Breast epithelium (tissue), 4 donors: Measurements from ENCODE around the gene AZGP1. TPM values are rescaled to one million over a fixed set of nuclear protein-coding genes. Genes with fewer than 3 reads are reported as not detected.
"Not testable (repeated sequence)": the region's sequence is repeated elsewhere in the genome, so short reads cannot be mapped to it uniquely, and the experiment has no call there.

ENCODE experiments used
- DNase-seq, 2 donors: peaks; one replicate each; pipeline ENCODE4 v3.0.0-alpha.2; 2019; ENCODE audit warnings: low spot score in 2 of 2
- H3K27ac ChIP-seq, 2 donors: fragments of 200-600 bp; sonication (generic) in 1 of 2; one replicate each; pipeline ENCODE4 v1.5.1; 2016 to 2019; ENCODE audit warnings: mild to moderate bottlenecking in 1 of 2
- H3K27me3 ChIP-seq, 2 donors: fragments of 200-600 bp; sonication (generic) in 1 of 2; one replicate each; pipeline versions ENCODE4 v1.5.1 to v1.6.0; 2017 to 2019; ENCODE audit warnings: control low read depth in 1 of 2, mild to moderate bottlenecking in 1 of 2
- H3K36me3 ChIP-seq: fragments of 200-600 bp; one replicate; pipeline ENCODE4 v1.5.1; 2019
- H3K4me1 ChIP-seq, 2 donors: fragments of 200-600 bp; sonication (generic); one replicate each; pipeline ENCODE4 v1.5.1; 2016 to 2019; ENCODE audit warnings: control low read depth in 1 of 2
- H3K4me3 ChIP-seq, 3 donors: fragments of 200-600 bp; sonication (generic); 1 replicate in 2 of 3; 2 replicates in 1 of 3; pipeline ENCODE4 v1.5.1; 2016 to 2019; ENCODE audit warnings: mild to moderate bottlenecking in 3 of 3, moderate library complexity in 2 of 3
- H3K9me3 ChIP-seq, 2 donors: fragments of 200-600 bp; sonication (generic) in 1 of 2; one replicate each; pipeline ENCODE4 v1.5.1; 2016 to 2019; ENCODE audit warnings: control low read depth in 1 of 2
- CTCF ChIP-seq, 3 donors: fragments of 450-650 bp; IDR thresholded peaks; one replicate each; pipeline ENCODE4 v1.5.1; 2016 to 2017; ENCODE audit warnings: antibody characterized with exemption in 3 of 3, mild to moderate bottlenecking in 3 of 3, moderate library complexity in 3 of 3
- POLR2A ChIP-seq: fragments of 450-650 bp; IDR thresholded peaks from one replicate; pipeline ENCODE4 v1.6.1; 2016; ENCODE audit warnings: antibody characterized with exemption, mild to moderate bottlenecking, moderate library complexity
- POLR2AphosphoS5 ChIP-seq, 3 donors: sonication (generic); formaldehyde crosslinking; IDR thresholded peaks; one replicate each; pipeline ENCODE4 v1.6.1; 2017; ENCODE audit warnings: antibody characterized with exemption in 3 of 3
- intact Hi-C: fragments of 100-400 bp; cut with DNase I; formaldehyde crosslinking; loops from one replicate; pipeline ENCODE4 v1.15.1; 2023; ENCODE audit warnings: low total_unique reads
- total RNA-seq, 3 donors: library from RNA; depleted of rRNA; stranded (reverse); fragments of >200 nt; gene quantifications; one replicate each; pipeline ENCODE4 v1.1.0, GENCODE V29; 2016

The AZGP1 gene
- total RNA-seq, 3 donors from 2014 or later = 40.0 to 4,981 (median 3,161) TPM

GRCh38 chr7:99987846-99988245 lies 12.0 kb upstream of the AZGP1 start:
- intact Hi-C loops = no loop called here
- Histone ChIP-seq H3K9me3 (no peaks in the 10 kb centered on the region), H3K27ac (no peak overlapping the region), H3K4me3 (no peak overlapping the region), H3K27me3 (no peaks in the 10 kb centered on the region), H3K4me1 (peaks cover 0 to 3% of the 10 kb centered on the region in 2 donors), H3K36me3 (no peaks in the 10 kb centered on the region)
- DNase-seq = no peak
- TF ChIP-seq POLR2A = no peak

- H3K36me3 ChIP-seq, H3K27ac ChIP-seq, H3K4me1 ChIP-seq, H3K4me3 ChIP-seq, DNase-seq, H3K27me3 ChIP-seq, intact Hi-C loops, H3K9me3 ChIP-seq: not testable (repeated sequence)
Measured at GRCh38 chr7:99987306-99987705, 11.5 kb upstream of the AZGP1 start.

- intact Hi-C loops = no loop called here
- no peak overlapping the region for H3K27ac ChIP-seq
- H3K36me3 ChIP-seq = no peaks in the 10 kb centered on the region
- no peaks in the 10 kb centered on the region for H3K4me1 ChIP-seq
- TF ChIP-seq POLR2A (no peak), CTCF (IDR thresholded peaks at IDR 0.05) (no peak), POLR2AphosphoS5 (IDR thresholded peaks at IDR 0.05) (no peak)
- DNase-seq = no peak
- H3K27me3 ChIP-seq = no peaks in the 10 kb centered on the region
- no peak overlapping the region for H3K4me3 ChIP-seq
- peaks cover 0 to 5% of the 10 kb centered on the region in 2 donors for H3K9me3 ChIP-seq
Measured at GRCh38 chr7:99984593-99984992, 8.8 kb upstream of the AZGP1 start.

GRCh38 chr7:99981066-99981465 lies 5.2 kb upstream of the AZGP1 start:
- H3K4me1 ChIP-seq, H3K36me3 ChIP-seq, intact Hi-C loops, H3K9me3 ChIP-seq, H3K27ac ChIP-seq, H3K27me3 ChIP-seq, DNase-seq: not testable (repeated sequence)
- H3K4me3 ChIP-seq = peak overlapping the region in 1 of 3 donors; percentile 15

- H3K4me1 ChIP-seq, H3K27me3 ChIP-seq, DNase-seq, H3K9me3 ChIP-seq, H3K27ac ChIP-seq, H3K36me3 ChIP-seq, intact Hi-C loops: not testable (repeated sequence)
- peak overlapping the region in 1 of 3 donors; percentile 28 for H3K4me3 ChIP-seq
Measured at GRCh38 chr7:99980448-99980872, 4.6 kb upstream of the AZGP1 start.

GRCh38 chr7:99979814-99980225 lies 4.0 kb upstream of the AZGP1 start:
- H3K4me3 ChIP-seq, H3K4me1 ChIP-seq, H3K9me3 ChIP-seq, intact Hi-C loops, H3K27me3 ChIP-seq, H3K27ac ChIP-seq, DNase-seq, H3K36me3 ChIP-seq: not testable (repeated sequence)
- TF ChIP-seq CTCF (IDR thresholded peaks at IDR 0.05) = peak; percentile 68 to 85 (median 81)

GRCh38 chr7:99976626-99977025 lies 795 bp upstream of the AZGP1 start:
- Histone ChIP-seq H3K27ac (peak overlapping the region; percentile 81 to 83), H3K36me3 (no peaks in the 10 kb centered on the region), H3K9me3 (no peaks in the 10 kb centered on the region), H3K4me1 (no peaks in the 10 kb centered on the region), H3K4me3 (no peak overlapping the region), H3K27me3 (no peaks in the 10 kb centered on the region)
- no peak for TF ChIP-seq CTCF (IDR thresholded peaks at IDR 0.05)
- no peak for TF ChIP-seq POLR2A
- no peak for TF ChIP-seq POLR2AphosphoS5 (IDR thresholded peaks at IDR 0.05)
- DNase-seq = no peak
- intact Hi-C loops = no loop called here
